GM19238 (cell line): ENCODE measurements around the gene PPP1R14C.

Source experiments
- DNase-seq: peaks from one replicate; pipeline ENCODE4 v3.0.0; 2011; ENCODE audit warnings: low spot score; ENCODE audit not compliant: insufficient read length

The PPP1R14C gene

DNA sequence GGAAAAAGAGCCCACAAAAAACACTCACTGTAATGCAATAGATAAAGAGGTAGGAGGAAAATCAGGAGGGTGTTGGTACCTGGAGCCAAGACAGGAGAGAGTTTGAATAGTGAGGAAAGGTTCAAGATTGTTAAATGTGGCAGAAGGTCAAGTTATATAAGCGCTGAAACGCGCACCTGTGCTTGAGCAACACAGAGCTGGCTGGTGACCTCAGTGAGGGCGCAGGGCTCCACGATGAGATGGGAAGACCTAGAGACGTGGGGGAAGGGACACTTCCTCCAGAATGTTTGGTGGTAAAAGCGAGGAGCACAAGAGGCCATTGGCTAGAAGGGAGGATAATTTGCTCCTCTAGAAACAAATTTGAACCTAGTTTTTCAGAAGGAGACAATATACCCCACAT lies 4.2 kb upstream of the PPP1R14C start:
- DNase-seq, result no peak

DNA sequence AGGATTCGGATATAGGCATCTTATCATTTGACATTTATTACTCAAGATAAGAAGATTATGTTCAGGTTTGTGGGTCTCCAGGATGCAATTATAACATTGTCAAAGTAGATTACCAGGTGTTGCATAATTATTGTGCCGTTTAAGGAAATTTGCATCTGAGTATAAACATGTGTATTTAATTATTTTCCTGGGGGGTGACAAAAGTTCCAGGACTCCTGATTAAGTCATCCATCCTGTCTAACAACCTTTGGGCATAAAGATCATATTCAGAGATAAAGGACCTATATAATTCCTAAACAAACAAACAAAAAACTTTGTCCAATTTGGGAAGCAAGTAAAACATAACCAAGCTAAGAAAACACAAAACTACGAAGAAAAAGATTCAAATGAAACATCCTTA lies 3.3 kb upstream of the PPP1R14C start:
- no peak for DNase-seq

DNA sequence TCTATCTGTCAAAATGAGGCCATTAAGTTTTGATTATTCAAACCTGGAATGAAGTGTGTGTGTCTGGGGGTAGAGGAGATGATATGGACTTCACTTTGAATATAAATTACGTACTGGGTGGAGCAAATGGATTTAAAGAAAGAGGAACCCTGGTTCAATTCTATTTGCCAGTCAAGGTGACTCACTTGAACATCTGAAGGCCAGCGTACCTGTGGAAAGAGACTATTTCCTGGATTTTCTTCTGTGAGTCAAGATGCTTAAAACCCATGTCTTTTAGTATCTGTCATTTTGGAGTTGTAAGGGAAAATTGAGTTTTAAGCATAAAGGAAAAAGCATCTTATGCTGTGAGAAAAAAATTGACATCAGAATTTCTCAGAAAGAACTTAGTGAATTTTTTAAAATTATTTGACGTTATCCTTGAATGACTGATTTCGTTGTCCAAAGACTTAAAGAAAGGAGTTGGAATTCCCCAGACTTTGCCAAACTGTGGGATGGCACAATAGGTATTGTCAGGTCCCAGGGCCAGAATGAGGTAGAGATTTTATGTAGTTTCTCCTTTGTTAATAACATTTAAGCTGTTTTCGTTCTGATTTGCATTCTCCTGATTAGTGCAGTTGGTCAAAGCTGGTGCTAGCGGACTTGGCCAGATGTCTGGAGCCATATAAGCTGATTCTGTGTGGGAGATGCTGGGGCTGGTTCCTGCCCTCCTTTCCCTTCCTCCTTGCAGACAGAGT lies 2.4 kb upstream of the PPP1R14C start:
- DNase-seq, result no peak

DNA sequence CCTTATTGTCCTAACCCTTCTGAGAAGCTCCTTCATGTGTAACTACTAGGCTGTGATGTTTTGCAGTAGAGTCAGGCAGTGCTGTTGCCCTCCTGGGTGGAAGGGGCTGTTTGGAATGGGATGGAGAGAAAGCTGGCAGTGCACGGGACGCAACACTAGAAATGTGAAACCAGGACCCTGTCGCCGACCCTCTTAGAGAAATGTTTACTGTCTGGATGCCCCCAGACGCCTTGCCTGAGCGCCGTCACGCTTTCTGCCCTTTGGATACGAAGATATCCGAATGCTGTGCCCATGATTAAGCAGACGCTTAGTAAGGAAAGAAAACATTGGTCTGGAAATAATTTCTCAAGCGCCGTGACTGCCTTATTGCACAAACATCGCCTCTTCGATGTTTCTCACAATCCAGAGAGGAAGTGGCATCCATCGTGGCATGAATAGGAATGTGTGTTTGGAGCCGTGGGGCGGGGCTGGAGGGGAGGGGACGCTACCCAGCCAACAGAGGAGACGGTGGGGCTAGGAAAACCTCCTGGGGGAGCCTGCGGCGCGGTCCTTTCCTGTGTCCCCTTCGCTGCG lies 661 bp upstream of the PPP1R14C start:
- DNase-seq, result no peak

DNA sequence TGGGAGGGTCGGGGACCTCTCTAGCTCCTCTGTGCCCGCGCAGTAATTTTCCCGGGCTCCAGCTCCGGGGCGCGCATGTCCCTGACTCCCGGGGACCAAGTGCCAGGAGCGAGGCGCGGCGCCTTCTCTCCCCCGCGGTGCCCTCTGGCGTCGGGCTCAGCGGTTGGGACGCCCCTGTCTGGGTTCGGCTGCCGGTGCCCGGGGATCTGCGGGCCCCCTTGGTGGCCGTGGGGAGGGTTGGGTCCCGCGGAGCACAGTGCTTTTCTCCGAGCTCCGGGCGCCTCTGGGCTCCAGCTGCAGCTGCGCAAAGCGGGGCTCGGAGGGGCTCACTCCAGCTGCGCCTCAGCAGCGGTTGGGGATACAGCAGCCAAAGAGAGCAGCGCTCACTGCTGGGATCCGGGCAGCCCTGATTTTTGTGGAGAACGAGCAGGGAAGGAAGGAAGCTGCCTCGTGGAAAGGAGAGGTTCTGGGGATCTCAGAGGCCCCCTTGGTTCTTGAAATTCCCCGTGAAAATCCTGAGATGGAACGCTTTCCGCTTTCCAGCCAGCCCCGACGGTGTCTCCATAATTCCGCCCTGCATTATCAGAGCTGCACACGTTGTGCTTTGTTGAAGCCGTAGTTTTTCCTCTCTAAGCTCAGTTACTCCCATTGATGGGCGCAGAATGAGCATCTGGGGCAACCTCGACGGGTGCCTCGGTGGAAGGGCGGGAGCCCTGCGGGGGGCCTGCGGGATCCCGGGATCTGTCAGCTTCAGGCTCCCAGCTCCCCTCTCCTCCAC lies 861 bp downstream of the PPP1R14C start:
- no peak for DNase-seq

DNA sequence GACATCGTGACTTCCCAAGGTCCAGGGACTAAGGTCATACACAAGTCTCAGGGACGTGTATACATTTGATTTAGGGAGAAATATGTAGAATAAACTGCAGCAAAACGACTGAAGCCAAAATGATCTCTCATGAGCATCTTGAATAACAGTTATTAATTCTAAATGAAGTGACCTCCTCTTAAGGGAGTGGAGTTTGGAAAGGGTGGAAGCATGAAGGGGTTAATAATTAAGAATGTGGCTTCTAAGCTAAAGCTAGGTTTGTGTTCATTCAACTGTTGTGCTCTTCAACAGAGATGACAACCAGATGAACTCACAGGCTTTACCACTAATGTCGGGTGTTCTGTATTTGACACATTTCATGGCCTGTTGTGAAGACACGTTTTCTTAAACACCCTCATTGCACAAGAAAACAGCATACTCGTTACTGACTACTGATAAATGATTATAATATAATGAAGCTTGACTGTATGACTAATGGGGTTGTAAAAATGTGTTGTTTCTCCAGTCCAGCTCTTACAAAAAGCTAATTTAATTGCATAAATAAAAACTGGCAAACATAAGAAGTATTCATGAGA lies 1.5 kb downstream of the PPP1R14C start:
- DNase-seq, result no peak

DNA sequence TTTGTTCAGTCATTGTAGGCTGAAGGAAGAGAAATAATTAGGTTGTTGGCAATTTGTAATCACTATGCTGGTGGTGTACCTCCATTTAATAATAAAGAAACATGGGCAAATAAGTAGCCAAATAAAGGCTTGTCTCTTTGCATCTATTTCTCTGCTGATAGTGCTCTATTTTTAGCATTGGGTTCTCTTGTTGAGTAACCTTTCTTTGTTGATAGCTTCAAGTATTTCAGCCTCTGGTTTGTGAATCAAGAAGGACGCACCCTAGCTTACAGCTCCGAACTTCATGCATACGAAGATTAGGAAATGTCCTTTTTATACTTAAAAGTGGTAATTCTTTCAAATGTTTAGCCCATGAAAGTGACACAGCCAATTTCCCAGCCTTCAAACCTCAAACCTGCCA lies 2.6 kb downstream of the PPP1R14C start:
- no peak for DNase-seq

DNA sequence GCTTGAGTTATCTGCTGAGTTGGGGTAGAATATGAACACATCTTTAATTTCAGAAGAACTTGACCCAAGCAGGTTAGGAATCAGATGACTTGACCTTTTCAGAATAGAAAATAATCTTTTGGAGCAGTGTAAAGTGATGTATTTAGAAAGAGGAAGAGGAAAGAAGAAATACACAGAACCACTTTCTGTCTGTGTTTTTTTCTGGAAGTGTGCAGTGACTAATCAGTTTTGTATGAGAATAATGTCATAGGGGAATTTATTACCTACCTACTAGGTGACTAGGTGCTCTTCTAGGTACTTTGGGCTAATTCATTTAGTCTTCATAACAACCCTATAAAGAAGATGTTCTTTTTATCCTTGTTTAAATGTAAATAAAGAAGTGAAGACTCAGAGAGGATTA lies 3.0 kb downstream of the PPP1R14C start:
- DNase-seq, result no peak

DNA sequence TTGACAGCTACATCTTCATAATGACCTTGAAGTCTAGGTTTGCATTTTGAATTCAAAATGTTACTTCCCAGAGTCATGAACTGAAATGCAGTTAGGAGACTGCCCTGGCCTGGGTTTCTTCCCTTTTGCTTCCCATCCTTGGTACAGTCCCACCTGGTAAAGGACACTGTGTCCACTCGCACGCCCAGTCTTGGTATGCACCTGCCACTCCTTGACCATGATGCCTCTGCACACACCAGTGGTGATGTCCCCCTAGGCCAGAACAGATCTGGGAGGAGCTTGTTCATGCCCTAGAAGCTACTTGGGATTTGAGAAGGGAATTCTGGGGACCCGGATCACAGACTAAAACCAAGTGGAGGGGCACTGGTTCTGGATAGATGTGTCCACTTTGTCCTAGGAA lies 3.6 kb downstream of the PPP1R14C start:
- no peak for DNase-seq

DNA sequence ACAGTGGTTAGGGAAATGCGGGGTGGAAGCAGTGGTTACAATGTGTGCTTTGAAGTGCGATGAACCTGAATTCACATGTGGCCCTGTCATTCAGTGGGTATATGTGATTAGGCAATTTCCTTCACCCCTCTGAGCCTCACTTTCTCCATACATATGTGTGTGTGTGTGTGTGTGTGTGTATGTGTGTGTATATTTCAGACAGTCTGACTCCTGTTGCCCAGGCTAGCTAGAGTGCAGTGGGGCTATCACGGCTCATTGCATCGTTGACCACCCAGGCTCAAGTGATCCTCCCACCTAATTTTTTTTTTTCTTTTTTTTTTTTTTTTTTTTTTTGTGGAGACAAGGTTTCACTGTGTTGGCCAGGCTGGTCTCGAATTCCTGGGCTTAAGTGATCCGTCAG lies 6.3 kb downstream of the PPP1R14C start:
- no peak for DNase-seq

DNA sequence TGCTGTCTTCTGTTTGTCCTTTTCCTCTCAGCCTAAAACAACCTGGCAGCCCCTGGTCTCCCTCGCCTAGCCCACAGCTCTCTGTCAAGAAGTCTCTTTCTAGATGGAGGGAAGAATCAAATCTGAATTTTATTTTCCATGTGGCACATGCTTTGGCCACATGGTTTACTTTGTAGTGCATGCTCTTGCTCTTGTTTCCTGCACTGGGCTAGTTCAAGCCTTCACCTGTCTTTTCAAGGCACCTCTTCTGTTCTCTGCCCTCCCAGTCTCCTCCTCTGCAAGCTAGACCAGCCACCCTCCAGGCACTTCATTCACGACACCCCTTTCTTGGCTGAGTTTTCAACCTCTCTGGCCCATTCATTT lies 7.6 kb downstream of the PPP1R14C start:
- no peak for DNase-seq

DNA sequence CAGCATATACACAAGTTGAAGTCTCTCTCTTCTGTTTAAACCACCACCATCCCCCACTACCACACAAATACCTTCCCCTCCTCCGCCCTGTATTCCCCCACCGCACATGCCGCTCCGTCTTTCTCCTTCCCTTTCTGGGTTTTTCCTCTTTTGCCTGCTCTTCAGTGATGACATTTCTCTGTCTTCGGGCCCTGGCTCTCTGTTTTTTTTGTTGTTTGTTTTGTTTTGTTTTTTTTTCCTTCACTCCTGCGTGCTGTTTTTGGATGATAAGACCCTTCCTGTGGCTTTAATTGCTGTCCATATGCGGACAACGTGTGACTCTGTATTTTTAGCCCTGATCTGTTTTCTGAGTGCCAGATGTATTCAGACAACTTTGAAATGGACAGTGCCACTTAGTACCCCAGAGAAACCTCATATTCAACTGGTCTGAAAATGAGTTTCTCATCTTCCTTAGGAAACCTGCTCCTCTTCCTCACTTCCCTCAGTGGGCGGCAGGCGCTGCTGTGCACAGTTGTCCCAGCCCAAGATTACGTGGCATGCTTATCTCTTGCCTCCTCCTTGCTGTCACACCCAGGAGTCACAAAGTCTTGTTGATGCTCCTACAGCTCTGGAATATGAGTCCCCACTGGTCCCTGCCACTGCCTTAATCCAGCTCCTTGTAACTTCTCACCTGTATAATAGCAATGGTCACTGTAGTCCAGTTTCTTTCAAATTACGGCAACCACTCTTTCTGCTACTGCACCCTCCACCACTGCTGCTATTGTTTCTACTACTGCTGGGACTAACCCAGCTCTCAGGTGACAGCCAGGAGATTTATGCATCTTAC lies 8.2 kb downstream of the PPP1R14C start:
- no peak for DNase-seq

DNA sequence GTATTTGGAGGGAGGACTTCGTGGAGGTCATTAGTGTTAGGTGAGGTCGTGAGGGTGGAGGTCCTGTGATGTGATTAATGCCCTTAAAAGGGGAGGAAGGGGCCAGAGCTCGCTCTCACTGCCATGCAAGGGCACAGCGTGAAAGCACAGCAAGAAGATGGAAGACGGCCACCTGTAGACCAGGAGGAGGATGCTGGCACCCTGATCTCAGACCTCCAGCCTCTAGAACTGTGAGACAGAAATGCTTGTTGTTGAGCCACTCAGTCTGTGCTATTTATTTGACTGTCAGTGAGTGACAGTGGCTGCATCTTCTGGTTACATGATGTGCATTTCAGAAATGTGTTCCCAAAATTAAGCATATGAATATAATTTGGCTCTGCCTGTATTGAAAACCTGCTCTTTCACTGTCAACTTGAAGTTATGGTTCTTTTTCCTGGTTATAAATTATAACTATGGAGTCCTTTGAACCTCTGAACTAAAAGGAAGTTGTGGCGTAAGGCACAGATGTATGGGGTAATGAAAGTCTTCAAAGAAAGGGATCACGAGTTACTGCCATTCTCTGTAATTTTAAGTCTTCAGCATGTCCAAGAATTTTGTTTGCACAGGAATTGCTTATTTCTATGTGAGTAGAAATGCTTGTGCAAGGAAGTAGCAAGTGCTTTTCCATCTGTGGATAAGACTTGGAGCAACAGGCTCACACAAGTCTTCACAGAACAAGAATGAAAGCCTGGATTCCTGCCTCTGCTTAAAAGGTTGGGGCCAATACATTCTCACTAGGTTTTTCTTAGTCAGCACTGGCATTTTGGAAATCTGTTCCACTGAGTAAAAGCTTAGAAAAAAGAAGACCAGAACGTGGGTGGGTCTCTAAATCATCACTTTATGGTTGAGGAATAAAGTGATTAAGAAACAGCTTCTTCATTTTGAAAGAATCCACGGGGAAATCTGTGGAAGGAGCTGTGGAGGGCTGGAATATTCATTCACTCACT lies 10.3 kb downstream of the PPP1R14C start:
- no peak for DNase-seq

DNA sequence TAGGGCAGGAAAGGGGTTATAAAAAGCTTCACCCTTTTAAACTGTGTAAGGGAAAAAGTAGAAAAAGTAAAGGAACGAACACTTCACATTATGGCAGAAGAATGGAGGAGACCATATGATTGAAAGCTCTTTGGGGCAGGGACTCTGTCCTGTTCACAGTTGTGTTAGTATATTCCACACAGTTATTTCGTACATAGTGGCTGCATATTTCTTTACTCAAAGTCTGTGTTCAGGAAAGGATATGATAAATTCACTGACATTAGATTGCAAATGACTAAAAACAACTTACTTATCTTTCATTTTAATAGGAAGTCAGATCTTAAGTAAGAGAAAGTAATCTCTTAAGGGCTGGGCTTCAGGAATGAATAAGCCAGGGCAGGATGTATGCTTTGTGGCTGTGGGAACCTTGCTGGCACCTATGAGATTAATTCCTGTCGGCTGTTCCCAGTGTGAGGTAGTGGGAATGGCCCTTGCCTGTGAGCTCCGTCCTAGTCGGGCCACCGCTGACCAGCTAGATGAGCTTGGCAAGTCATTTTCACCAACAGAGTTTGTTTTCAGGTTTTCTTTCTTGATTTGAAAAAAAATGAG lies 11.2 kb downstream of the PPP1R14C start:
- no peak for DNase-seq

DNA sequence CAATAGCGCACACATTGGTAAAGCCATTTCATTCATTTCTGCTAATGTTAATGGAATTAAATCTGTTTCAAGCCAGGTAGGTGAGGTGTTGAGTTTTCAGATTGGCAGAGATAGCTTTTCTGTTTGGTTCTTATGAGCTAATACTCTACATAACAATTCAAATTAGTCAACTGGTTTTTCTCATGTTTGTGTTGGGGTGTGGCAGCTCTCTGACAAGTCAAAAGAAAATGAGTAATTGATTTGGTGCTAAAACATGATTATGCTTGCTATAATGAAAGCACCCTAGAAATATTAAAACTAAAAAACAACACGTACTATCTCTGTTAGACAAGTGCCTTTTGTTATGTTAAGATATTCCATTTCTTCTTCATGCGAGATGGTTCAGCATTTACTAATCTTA lies 13.6 kb downstream of the PPP1R14C start:
- DNase-seq, result no peak

DNA sequence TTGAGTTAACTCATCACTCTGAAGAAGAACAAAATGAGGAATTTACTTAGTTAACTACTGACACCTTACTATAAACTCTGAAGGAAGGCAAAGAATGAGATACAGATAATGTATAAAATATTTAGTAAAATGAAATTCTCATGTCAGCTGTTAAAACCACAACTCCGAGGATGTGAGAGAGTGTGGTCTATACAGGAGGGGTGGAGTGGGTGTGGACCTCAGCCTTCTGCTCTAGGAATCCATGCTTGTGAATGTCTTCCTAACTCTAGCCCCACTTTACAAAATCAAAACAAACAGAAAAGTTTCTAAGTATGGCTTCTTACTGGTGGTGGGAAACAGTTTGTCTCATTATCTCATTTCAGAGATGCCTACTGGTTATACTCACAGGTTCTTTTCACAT lies 14.2 kb downstream of the PPP1R14C start:
- no peak for DNase-seq

DNA sequence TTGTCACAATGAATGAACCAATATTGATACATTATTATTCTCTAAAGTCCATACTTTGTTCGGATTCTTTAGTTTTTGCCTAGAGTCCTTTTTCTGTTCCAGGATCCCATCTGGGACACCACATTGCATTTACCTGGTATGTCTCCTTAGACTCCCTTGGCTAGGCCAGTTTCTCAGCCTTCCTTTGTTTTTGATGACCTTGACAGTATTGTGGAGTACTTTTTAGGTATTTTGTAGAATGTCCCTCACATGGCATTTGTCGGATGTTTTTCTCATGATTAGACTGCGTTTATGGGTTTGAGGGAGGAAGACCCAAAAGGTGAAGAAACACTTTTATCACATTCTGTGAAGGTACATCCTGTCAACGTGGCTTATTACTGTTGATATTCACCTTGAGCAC lies 16.9 kb downstream of the PPP1R14C start:
- no peak for DNase-seq

DNA sequence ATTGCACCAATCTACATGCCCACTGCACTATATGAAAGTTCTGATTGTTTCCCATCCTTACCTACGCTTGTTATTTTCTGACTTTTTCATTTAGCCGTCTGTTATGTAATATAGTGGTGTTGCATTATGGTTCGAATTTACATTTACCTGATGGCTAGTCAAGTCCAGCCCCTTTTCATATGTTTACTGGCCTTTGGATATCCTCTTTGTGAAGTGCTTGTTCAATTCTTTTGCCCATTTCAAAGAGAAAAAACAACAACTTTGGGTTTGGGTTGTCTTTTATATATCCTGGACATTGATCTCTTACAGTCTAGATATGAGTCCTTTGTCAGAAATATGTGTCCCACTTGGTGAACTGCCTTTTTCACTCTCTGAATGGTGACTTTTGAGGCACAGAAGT lies 21.1 kb downstream of the PPP1R14C start:
- no peak for DNase-seq

DNA sequence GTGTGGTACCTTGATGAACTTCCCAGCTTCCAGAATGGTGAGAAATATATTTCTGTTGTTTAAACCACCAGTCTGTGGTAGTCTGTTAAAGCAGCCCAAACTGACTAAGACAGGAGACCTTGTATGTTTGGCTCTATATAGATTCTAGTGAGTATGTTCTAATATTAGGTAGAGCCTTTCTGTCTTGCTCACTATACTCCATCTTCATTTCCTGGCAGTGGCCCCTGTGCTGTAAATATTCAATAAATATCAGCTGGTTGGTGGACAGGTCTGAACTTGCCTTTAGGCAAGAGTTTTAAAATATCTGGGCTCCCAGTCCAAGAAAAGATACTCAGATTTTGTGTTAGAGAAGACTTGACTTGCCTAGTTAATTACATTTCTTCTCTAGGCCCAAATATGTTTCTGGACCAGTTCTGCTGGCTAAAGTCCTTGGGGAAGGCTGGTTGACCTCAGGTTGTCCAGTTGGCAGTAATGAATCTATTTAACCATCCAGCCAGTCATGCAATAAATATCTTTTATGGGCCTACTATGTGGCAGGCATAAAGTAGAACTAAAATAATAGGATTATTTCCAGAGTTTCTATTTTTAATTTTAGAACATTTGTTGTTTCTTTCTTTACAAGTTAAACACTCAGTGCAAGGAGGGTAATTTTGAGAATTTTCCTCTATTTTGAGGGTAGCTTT lies 22.3 kb downstream of the PPP1R14C start:
- DNase-seq, result no peak
